GM15510 (cell line): ENCODE measurements around the gene LUC7L2.

Source experiments
- POLR2A ChIP-seq: IDR thresholded peaks from 3 replicates; pipeline ENCODE4 v1.6.1; 2011; ENCODE audit warnings: borderline replicate concordance; ENCODE audit not compliant: insufficient read length; ENCODE audit errors: extremely low read depth

The LUC7L2 gene

GRCh38 chr7:139341058-139341775 lies 18.5 kb upstream of the LUC7L2 start, which contains the start of gene FMC1:
TSS of gene FMC1 (plus strand) at chr7:139341337. CDS start at chr7:139341385, 48 bp downstream.
- peak; percentile 51 for TF ChIP-seq POLR2A

DNA sequence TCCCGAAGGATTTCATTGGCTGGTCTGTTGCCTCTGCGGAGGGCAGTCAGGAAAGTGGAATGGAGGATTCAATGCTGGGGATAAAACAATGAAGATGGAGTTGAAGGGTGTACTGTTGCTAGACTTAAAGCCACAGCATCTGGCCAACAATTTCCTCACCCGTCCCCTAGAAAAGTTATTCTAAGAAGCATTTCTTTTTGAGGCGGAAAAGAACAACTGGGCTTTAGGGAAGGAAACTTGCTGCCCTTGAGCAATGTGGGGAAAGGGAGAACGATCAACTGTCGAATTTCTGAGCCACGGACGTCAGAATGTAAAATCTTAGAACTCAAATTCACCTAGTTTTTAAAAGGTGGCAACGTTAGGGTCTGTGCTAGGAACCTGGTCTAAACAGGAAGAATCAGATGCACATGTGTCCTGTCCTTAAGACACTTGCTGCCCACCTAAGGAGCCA lies 17.9 kb upstream of the LUC7L2 start:
- TF ChIP-seq POLR2A = no peak

- no peak for TF ChIP-seq POLR2A
Observed at GRCh38 chr7:139345042-139345441, 14.7 kb upstream of the LUC7L2 start.

GRCh38 chr7:139351027-139351426 lies 8.7 kb upstream of the LUC7L2 start:
- TF ChIP-seq POLR2A = no peak

GRCh38 chr7:139354729-139355128 lies 5.0 kb upstream of the LUC7L2 start:
- no peak for TF ChIP-seq POLR2A

DNA sequence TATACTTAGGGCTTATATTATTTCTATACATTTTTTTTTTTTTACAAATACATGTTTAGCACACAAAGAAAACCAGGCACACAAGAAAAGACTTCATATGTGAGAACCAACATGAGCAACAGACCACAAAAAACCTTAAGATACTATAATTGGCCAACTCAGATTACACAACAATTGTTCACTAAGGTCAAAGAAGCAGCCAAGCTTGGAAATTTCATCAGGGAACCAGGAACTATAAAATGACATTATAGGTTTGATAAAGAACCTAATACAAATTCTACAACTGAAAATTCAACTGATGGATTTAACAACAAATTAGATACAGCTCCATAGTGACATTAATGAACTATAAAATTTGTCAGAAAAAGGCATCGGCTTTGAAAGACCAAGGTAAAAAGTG lies 4.4 kb upstream of the LUC7L2 start:
- TF ChIP-seq POLR2A = no peak

- TF ChIP-seq POLR2A = no peak
Observed at GRCh38 chr7:139358541-139359365, 941 bp upstream of the LUC7L2 start.

DNA sequence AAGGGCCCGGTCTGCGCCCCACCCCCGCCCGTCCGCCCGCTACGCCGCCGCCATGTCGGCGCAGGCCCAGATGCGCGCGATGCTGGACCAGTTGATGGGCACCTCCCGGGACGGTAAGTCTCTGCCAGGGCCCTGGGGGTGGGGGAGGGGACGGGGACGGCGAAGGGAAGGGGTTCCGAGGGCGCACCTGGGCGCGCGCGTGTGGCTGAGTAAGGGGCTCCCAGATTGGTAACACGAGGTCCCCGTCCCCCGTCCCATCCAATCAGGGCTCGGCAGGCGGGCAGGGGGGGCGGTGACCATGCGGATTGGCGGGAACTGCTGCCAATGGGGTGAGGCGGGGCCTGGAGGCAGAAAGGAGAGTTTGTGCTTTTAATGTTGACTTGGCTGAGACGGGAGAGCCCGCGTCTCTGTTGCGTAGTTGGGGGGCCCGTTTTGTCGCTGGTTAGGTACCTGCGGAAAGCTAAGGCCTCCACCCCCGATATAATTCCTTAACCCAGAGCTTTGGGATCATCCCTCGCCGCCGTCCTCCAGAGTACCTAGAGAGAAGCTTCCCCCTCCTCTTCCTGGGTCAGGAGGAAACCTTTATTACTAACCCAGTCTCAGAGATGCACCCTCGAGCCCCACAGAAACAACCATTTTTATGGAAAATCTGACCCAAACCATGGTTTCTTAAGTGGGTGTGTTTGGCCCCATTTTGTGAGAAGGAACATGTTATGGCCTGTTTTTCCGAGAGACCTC lies 685 bp downstream of the LUC7L2 start:
- TF ChIP-seq POLR2A = peak; percentile 46

GRCh38 chr7:139360948-139361307 lies 1.2 kb downstream of the LUC7L2 start:
- TF ChIP-seq POLR2A = no peak

GRCh38 chr7:139361523-139361922 lies 1.8 kb downstream of the LUC7L2 start:
- TF ChIP-seq POLR2A = no peak

GRCh38 chr7:139362302-139362701 lies 2.6 kb downstream of the LUC7L2 start:
- TF ChIP-seq POLR2A = no peak

DNA sequence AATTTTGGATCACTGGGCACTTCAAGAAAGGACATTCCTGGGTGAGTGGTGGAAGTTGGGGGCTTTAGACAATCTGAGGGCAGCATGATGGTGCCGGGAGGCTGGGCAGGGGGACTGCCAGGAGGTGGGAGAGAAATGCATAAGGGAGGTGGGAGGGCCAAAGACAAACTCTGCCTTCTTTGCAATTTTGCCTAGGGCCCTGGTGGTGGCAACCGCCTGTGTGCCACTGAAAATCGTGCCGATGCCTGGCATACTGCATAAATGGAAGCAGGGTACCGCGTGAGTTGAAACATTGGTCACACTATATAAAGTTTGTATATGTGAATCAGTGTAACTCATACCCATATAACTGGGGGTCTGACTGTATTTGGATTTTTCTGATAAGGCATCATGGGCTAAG lies 3.3 kb downstream of the LUC7L2 start:
- no peak for TF ChIP-seq POLR2A

DNA sequence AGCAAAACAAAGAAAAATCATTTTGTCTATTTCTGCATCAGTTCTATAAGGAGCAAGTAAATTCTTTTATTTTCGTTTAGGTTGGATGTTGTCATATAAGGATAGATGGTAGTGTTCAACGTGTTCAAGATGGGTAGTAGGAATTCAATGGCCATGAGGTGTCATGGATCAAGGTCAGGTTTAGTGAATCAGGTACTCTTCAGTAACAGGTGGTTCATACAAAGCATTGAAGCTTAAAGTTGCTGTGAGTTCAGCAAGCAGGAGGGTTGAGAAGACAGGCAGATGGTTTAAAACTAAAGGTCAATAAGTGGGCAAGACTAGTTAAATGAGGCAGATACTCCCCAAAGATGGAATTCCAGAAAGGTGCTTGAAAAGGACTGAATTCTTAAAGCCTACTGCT lies 5.6 kb downstream of the LUC7L2 start:
- TF ChIP-seq POLR2A = no peak

DNA sequence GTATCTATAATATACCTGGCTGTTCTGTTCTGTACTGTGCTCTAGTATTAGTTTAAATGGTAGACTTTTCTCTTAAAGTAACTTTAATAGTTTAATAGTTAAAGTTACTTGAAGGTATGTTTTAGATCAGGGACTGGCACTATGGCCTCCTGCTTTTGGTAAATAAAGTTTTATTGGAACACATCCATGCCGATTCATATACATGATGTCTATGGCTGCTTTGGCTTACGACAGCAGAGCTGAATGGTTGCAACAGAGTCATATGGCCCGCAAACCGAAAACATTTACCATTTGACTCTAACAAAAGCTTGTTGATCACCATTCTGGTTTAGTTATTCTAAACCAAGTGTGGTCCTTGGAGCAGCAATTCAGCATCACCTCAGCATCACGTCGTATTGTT lies 6.7 kb downstream of the LUC7L2 start:
- no peak for TF ChIP-seq POLR2A

DNA sequence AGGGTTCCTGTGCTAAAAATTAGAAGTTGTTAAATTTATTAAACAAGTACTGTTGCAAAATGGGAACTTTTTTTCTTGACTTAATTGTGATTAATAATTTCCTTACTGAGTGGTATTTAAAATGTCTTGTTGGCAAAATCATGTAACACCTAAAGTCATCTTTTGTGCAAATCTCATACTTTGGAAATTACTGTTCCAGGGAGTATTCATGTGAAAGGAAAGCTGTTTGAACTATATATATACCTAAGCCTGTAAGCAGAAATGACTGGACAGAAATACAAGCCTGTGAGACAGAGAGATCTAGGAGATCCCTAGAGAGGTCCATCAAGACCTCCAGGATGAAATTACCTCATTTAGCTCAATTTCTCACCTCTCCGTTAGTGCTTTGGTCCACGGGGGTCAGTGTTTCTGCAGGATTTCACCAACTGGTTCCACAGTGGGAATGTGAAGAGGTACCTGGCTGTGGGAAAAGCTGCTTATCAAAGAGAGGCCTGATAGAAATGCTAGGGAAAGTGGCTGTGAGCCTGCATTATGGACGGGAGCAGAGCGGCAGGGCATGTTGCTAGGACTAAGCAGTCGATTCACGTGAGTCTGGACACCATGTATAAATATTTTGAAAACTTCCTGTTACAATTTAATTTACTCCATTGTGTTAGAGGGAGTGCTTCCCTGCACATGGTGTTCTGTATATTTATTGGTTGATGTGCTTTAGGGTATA lies 7.9 kb downstream of the LUC7L2 start:
- TF ChIP-seq POLR2A = no peak

DNA sequence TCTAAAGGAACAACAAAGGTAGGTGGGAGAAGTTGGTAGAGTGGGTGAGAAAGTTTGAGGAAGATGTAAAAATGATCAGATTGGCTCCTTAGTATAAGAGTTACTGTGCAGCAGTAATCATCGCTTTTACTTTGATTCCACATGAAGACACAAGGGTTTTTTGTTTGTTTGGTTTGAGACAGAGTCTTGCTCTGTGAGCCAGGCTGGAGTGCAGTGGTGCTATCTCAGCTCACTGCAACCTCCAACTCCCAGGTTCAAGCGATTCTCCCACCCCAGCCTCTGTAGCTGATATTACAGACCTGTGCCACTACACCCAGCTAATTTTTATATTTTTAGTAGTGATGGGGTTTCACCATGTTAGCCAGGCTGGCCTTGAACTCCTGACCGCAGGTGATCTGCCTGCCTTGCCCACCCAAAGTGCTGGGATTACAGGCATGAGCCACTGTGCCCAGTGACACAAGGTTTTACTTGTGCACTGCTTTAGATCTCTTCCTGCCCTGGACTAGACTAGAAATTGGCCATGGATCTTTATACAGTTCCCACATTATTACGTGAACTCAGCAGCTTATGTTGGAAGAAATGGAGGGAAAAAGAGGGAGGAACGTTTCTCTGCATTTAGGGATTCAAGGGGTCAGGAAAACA lies 10.7 kb downstream of the LUC7L2 start:
- TF ChIP-seq POLR2A = no peak
